ENCODE data around the gene CYP46A1. TPM values are rescaled to one million over a fixed set of nuclear protein-coding genes. Genes with fewer than 3 reads are reported as not detected.

CYP46A1 gene
- total RNA-seq, 4 donors from 2014 or later: 0.13 to 2.5 TPM; not detected in 2

DNA sequence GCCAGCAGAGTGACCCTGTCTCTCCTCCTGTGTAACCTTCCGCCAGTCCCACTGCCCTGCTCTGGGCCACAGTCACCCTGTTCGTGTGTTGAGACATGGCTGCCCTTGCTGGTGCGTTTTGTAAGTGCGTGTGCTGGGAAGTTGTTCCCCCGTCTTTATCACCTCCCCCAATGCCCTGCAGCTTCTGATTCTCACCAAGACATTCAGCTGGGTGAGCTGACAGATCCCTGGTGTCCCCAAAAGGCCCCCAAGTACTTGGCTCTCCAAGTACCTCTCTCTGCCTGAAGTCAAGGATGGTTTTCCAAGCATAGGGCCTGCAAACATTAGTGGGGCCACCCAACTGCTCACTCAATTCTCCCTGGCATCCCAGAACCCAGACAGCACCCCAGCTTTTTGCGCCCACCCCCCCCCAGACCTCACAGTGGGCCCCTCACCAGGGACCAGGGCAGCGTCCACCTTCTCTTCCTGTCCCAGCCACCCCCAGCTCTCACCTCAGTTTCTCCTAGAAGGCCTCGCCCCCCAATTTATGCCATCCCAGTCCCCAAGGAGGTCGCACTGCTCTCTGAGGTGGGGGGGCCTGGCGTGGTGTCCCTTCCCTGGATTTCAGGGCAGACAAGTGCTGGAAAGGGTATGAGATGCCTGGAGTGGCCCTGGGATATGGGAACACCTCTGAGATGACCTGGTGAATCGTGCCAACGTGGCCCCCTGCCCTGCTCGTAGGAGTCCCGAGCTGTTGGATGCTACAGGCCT is 57.3 kb downstream of the CYP46A1 start:
- H3K4me1 ChIP-seq: peaks cover 0 to 29% (median 0%) of the 10 kb centered on the region in 4 donors
- TF ChIP-seq, protein P1, sequence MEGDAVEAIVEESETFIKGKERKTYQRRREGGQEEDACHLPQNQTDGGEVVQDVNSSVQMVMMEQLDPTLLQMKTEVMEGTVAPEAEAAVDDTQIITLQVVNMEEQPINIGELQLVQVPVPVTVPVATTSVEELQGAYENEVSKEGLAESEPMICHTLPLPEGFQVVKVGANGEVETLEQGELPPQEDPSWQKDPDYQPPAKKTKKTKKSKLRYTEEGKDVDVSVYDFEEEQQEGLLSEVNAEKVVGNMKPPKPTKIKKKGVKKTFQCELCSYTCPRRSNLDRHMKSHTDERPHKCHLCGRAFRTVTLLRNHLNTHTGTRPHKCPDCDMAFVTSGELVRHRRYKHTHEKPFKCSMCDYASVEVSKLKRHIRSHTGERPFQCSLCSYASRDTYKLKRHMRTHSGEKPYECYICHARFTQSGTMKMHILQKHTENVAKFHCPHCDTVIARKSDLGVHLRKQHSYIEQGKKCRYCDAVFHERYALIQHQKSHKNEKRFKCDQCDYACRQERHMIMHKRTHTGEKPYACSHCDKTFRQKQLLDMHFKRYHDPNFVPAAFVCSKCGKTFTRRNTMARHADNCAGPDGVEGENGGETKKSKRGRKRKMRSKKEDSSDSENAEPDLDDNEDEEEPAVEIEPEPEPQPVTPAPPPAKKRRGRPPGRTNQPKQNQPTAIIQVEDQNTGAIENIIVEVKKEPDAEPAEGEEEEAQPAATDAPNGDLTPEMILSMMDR (IDR thresholded peaks at IDR 0.05): no peak
- no peak for TF ChIP-seq POLR2A (IDR thresholded peaks at IDR 0.05)
- no peak overlapping the region for H3K27ac ChIP-seq
- no peak overlapping the region for H3K4me3 ChIP-seq
- no peak for DNase-seq
- H3K27me3 ChIP-seq: no peaks in the 10 kb centered on the region
- no peaks in the 10 kb centered on the region for H3K36me3 ChIP-seq
- H3K9me3 ChIP-seq: no peaks in the 10 kb centered on the region

DNA sequence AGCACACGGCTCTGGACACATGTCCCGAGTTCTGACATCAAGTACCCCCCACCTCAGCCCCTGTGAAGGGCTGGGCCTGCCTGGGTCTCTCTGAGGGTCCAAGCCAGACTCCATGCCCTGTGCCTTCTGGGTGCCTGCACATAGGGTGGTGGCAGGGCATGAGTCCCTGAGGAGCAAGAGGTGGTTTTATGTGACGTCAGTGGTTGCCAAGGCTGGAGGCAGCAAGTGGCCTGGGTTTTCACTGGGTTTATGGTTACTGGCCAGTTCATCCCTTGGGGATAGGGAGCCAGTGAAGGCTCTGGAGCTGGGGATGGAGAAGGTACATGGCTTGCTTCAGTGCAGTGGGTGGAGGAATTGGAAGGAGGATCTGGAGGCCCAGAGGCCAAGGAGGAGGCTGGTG is 58.0 kb downstream of the CYP46A1 start:
- Histone ChIP-seq H3K4me1 (peaks cover 0 to 30% (median 0%) of the 10 kb centered on the region in 4 donors), H3K36me3 (no peaks in the 10 kb centered on the region), H3K4me3 (no peak overlapping the region), H3K27me3 (no peaks in the 10 kb centered on the region), H3K27ac (no peak overlapping the region), H3K9me3 (no peaks in the 10 kb centered on the region)
- TF ChIP-seq, protein P1 (IDR thresholded peaks at IDR 0.05): no peak
- TF ChIP-seq POLR2A (IDR thresholded peaks at IDR 0.05): no peak
- DNase-seq: no peak

DNA sequence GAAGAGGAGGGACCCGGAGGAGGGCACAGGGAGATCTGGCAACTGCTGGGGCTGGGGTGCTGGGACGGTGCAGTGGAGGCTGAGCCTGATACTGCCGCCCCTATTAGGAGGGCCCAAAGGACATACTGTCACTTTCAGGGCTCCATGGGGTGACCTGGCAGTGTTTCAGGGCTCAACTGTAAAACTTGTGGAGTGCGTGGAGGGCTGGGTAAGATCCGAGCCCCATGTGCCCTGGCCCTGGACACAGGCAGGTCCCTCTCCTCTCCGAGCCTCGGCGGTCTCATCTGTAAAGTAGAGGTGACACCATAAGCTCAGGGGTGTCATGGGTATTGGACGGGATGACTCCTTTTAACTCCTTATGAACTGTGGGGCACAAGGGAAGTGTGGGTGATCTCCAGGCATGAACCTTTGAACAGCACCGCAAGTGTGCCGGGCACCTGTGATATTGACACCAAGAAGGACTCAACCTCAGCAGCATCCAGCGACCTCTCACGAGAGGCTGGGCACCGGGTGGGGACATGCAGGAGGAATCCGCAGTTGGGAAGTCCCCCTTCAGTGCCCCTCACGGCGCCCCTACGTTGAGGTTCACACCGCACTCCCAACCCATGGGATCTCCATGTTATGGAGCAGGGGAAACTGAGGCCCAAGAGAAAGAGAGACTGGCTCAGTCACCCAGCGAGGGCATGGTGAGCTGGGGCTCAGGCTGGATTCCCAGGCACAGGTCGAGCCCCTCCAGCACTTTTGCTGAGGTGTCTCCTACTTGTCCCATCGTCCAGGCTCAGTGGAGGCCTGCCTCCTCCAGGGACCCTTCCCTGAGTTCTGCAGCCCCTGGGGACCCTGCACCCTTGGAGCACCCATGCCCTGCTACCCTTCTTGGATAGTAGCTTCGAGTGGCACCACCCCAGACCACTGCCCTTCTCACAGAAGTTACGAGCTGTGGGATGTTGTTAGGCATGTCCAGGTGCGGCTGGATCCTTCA is 58.7 kb downstream of the CYP46A1 start:
- Histone ChIP-seq H3K9me3 (no peaks in the 10 kb centered on the region), H3K4me3 (no peak overlapping the region), H3K4me1 (peaks cover 0 to 25% (median 0%) of the 10 kb centered on the region in 4 donors), H3K27ac (no peak overlapping the region), H3K36me3 (no peaks in the 10 kb centered on the region), H3K27me3 (no peaks in the 10 kb centered on the region)
- no peak for TF ChIP-seq POLR2A (IDR thresholded peaks at IDR 0.05)
- TF ChIP-seq, protein P1 (IDR thresholded peaks at IDR 0.05): no peak
- no peak for DNase-seq

DNA sequence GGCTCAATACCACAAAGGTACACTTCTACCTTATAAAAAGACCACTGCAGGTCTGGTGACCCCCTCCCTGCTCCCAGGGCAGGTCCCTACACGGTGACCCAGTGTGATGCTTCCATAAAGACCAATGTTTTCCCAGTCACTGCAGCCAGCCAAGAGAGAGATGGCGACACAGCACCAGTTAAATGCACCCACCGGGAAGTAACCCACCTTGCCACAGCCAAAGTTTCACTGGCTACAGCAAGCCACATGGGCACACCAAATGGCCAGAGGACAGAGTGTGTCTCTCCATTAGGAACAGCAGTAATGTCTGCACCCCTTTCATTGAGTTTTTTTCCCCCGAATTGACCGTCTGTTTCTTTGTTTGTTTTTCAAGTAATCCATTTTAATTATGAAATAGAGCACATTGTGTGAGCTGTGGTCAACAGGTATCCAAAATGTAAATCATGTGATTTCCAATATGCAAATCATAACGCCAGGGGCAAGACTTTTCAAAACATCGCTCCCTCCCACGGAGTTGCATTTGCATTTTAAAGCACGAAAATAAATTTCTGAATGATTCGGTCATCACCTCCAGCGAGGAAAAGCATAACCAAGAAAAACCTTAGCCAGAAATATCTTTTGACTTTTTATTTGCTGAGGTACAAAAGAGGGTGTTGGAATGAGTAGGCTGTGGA is 60.2 kb downstream of the CYP46A1 start:
- H3K27ac ChIP-seq: peak overlapping the region in 2 of 4 donors; percentile 26 to 82
- no peaks in the 10 kb centered on the region for H3K9me3 ChIP-seq
- H3K4me1 ChIP-seq: peaks cover 0 to 25% (median 0%) of the 10 kb centered on the region in 4 donors
- H3K27me3 ChIP-seq: no peaks in the 10 kb centered on the region
- TF ChIP-seq POLR2A (IDR thresholded peaks at IDR 0.05): no peak
- TF ChIP-seq, protein P1 (IDR thresholded peaks at IDR 0.05): no peak
- H3K36me3 ChIP-seq: no peaks in the 10 kb centered on the region
- no peak for DNase-seq
- H3K4me3 ChIP-seq: no peak overlapping the region

DNA sequence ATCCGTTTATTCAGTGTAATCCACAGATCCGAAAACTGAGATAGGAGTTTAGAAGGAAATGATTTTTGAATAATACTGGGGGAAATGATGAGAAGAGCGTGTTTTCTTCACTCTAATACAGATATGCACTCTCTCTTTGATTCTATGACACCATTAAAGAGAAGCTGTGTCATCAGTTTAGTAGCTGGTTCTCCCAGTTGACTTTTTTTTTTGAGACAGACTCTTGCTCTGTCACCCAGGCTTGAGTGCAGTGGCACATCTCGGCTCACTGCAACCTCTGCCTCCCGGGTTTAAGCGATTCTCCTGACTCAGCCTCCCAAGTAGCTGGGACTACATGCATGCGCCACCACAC is 60.8 kb downstream of the CYP46A1 start:
- TF ChIP-seq, protein P1 (IDR thresholded peaks at IDR 0.05): no peak
- TF ChIP-seq POLR2A (IDR thresholded peaks at IDR 0.05): no peak
- no peak overlapping the region for H3K4me3 ChIP-seq
- H3K27me3 ChIP-seq: no peaks in the 10 kb centered on the region
- DNase-seq: no peak
- no peaks in the 10 kb centered on the region for H3K36me3 ChIP-seq
- H3K27ac ChIP-seq: peak overlapping the region in 2 of 4 donors; percentile 26 to 82
- H3K9me3 ChIP-seq: no peaks in the 10 kb centered on the region
- H3K4me1 ChIP-seq: peaks cover 0 to 28% (median 0%) of the 10 kb centered on the region in 4 donors

Data from Peyer's patch (tissue), 4 donors.